Nephron (organoid): ENCODE results near the gene CCNB1IP1.

ENCODE experiments used
- H3K27ac Mint-ChIP-seq, 3 experiments: 2 replicates each; pipeline ENCODE4 v1.8.0; 2020; ENCODE audit warnings: mixed read lengths in 3 of 3, mild to moderate bottlenecking in 2 of 3, moderate library complexity in 1 of 3
- H3K27me3 Mint-ChIP-seq: 2 replicates; pipeline ENCODE4 v1.8.0; 2021; ENCODE audit warnings: low read depth, mild to moderate bottlenecking, moderate library complexity, mixed read lengths
- H3K36me3 Mint-ChIP-seq: 2 replicates; pipeline ENCODE4 v1.8.0; 2020; ENCODE audit warnings: low read depth, mixed read lengths
- H3K4me1 Mint-ChIP-seq: 2 replicates; pipeline ENCODE4 v1.8.0; 2020; ENCODE audit warnings: mixed read lengths
- H3K4me3 Mint-ChIP-seq, 3 experiments: 2 replicates each; pipeline ENCODE4 v1.8.0; 2020; ENCODE audit warnings: mild to moderate bottlenecking in 3 of 3, mixed read lengths in 3 of 3, moderate library complexity in 2 of 3
- H3K9me3 Mint-ChIP-seq: 2 replicates; pipeline ENCODE4 v1.8.0; 2020; ENCODE audit warnings: mixed read lengths
- CTCF ChIP-seq, 3 experiments: fragments of 200-600 bp; sonication (generic); IDR thresholded peaks; one replicate each; pipeline ENCODE4 v1.5.0; 2021; ENCODE audit warnings: antibody characterized with exemption in 3 of 3; ENCODE audit not compliant: unreplicated experiment in 3 of 3

The CCNB1IP1 gene

GRCh38 chr14:20356422-20356821, 23.3 kb upstream of the CCNB1IP1 start:
- Mint-ChIP-seq H3K9me3 (no peaks in the 10 kb centered on the region), H3K27ac (no peak overlapping the region), H3K4me1 (no peaks in the 10 kb centered on the region), H3K36me3 (peaks cover 82% of the 10 kb centered on the region), H3K4me3 (no peak overlapping the region), H3K27me3 (no peaks in the 10 kb centered on the region)
- no peak for TF ChIP-seq CTCF (IDR thresholded peaks at IDR 0.05; ENCODE audit: unreplicated experiment in 3 of 3)

- no peaks in the 10 kb centered on the region for H3K27me3 Mint-ChIP-seq
Observed at GRCh38 chr14:20350860-20351259, 17.8 kb upstream of the CCNB1IP1 start.

GRCh38 chr14:20350282-20350681, 17.2 kb upstream of the CCNB1IP1 start:
- peaks cover 71% of the 10 kb centered on the region for H3K36me3 Mint-ChIP-seq
- H3K4me1 Mint-ChIP-seq, result no peaks in the 10 kb centered on the region
- no peak overlapping the region for H3K4me3 Mint-ChIP-seq
- no peak for TF ChIP-seq CTCF (IDR thresholded peaks at IDR 0.05; ENCODE audit: unreplicated experiment in 3 of 3)
- H3K27me3 Mint-ChIP-seq, result no peaks in the 10 kb centered on the region
- H3K9me3 Mint-ChIP-seq, result no peaks in the 10 kb centered on the region
- H3K27ac Mint-ChIP-seq, result no peak overlapping the region

More at GRCh38 chr14:20350860-20351259, 17.8 kb upstream of the CCNB1IP1 start:
- Mint-ChIP-seq H3K4me3 (no peak overlapping the region), H3K4me1 (no peaks in the 10 kb centered on the region), H3K36me3 (peaks cover 70% of the 10 kb centered on the region), H3K9me3 (no peaks in the 10 kb centered on the region), H3K27ac (no peak overlapping the region)
- TF ChIP-seq CTCF (IDR thresholded peaks at IDR 0.05; ENCODE audit: unreplicated experiment in 3 of 3), result peak in 1 of 3 experiments; percentile 11

- H3K4me1 Mint-ChIP-seq, result peaks cover 6% of the 10 kb centered on the region
- no peak overlapping the region for H3K27ac Mint-ChIP-seq
- no peak overlapping the region for H3K4me3 Mint-ChIP-seq
- H3K27me3 Mint-ChIP-seq, result no peaks in the 10 kb centered on the region
- no peaks in the 10 kb centered on the region for H3K9me3 Mint-ChIP-seq
- TF ChIP-seq CTCF (IDR thresholded peaks at IDR 0.05; ENCODE audit: unreplicated experiment in 3 of 3), result no peak
- peaks cover 54% of the 10 kb centered on the region for H3K36me3 Mint-ChIP-seq
Observed at GRCh38 chr14:20347747-20348146, 14.7 kb upstream of the CCNB1IP1 start.

- Mint-ChIP-seq H3K4me1 (peaks cover 6% of the 10 kb centered on the region), H3K4me3 (peak overlapping the region in 1 of 3 experiments; percentile 29), H3K27me3 (no peaks in the 10 kb centered on the region), H3K36me3 (peaks cover 43% of the 10 kb centered on the region), H3K9me3 (no peaks in the 10 kb centered on the region), H3K27ac (no peak overlapping the region)
- no peak for TF ChIP-seq CTCF (IDR thresholded peaks at IDR 0.05; ENCODE audit: unreplicated experiment in 3 of 3)
Observed at GRCh38 chr14:20346713-20347112, 13.6 kb upstream of the CCNB1IP1 start.

- Mint-ChIP-seq H3K4me3 (peak overlapping the region; percentile 64 to 89 (median 76)), H3K27me3 (no peaks in the 10 kb centered on the region), H3K4me1 (peaks cover 6% of the 10 kb centered on the region), H3K27ac (no peak overlapping the region), H3K9me3 (no peaks in the 10 kb centered on the region), H3K36me3 (peaks cover 34% of the 10 kb centered on the region)
- no peak for TF ChIP-seq CTCF (IDR thresholded peaks at IDR 0.05; ENCODE audit: unreplicated experiment in 3 of 3)
Observed at GRCh38 chr14:20345366-20345765, 12.3 kb upstream of the CCNB1IP1 start.
